Kidney (tissue), 14 donors: Measurements from ENCODE around the gene ERCC2. TPM values are rescaled to one million over a fixed set of nuclear protein-coding genes. Genes with fewer than 3 reads are reported as not detected.
A peak's percentile ranks its signal among the peaks of the same experiment; 100 is the strongest.

ENCODE experiments used
- DNase-seq, 5 donors: peaks; one replicate each; pipeline ENCODE4 v3.0.0-alpha.2; 2013 to 2020
- FAIRE-seq: peaks from 2 replicates; lab custom pipeline; 2012; peaks lifted over from hg19 to GRCh38; lab: Jason Lieb, UNC
- H3K27ac ChIP-seq, 2 donors: one replicate each; pipeline ENCODE4 v1.7.0; 2013; ENCODE audit warnings: low read depth in 2 of 2, low read length in 2 of 2, inconsistent platforms in 1 of 2
- H3K27me3 ChIP-seq: one replicate; pipeline ENCODE4 v1.7.1; 2013; ENCODE audit warnings: low read length, inconsistent platforms; ENCODE audit not compliant: control insufficient read depth, insufficient read depth
- H3K36me3 ChIP-seq, 3 donors: one replicate each; pipeline versions ENCODE4 v1.7.0 to v1.7.1; 2013; ENCODE audit warnings: low read length in 3 of 3, control low read depth in 1 of 3, inconsistent platforms in 1 of 3; ENCODE audit not compliant: insufficient read depth in 3 of 3, control insufficient read depth in 2 of 3
- H3K4me1 ChIP-seq, 3 donors: one replicate each; pipeline versions ENCODE4 v1.7.0 to v1.7.1; 2013; ENCODE audit warnings: low read length in 3 of 3, inconsistent platforms in 1 of 3, low read depth in 1 of 3; ENCODE audit not compliant: control insufficient read depth in 2 of 3, insufficient read depth in 2 of 3
- H3K4me3 ChIP-seq, 3 donors: one replicate each; pipeline versions ENCODE4 v1.7.0 to v1.8.1; 2013; ENCODE audit warnings: low read length in 3 of 3, control low read depth in 1 of 3, inconsistent platforms in 1 of 3
- H3K9ac ChIP-seq, 3 donors: one replicate each; pipeline versions ENCODE4 v1.7.0 to v1.7.1; 2013; ENCODE audit warnings: low read length in 3 of 3, control low read depth in 1 of 3, inconsistent platforms in 1 of 3
- H3K9me3 ChIP-seq, 3 donors: one replicate each; pipeline versions ENCODE4 v1.7.0 to v1.7.1; 2013; ENCODE audit warnings: low read length in 3 of 3, control low read depth in 1 of 3, inconsistent platforms in 1 of 3; ENCODE audit not compliant: control insufficient read depth in 2 of 3, insufficient read depth in 1 of 3
- CTCF ChIP-seq: IDR thresholded peaks from 3 replicates; pipeline ENCODE4 v1.5.1; 2012; ENCODE audit warnings: mild to moderate bottlenecking, moderate library complexity, borderline replicate concordance; ENCODE audit not compliant: insufficient read depth; ENCODE audit errors: extremely low read depth
- intact Hi-C: fragments of 100-400 bp; cut with DNase I; formaldehyde crosslinking; loops from one replicate; pipeline ENCODE4 v1.11.1; 2022
- polyA plus RNA-seq: library from polyadenylated mRNA; stranded (reverse); fragments of 350-450 nt; fragmentation: Illumina TruSeq; extraction: RNeasy Lipid Tissue Mini Kit (QIAGEN cat#74804); gene quantifications from one replicate; pipeline ENCODE4 v1.2.3, GENCODE V29; 2014; ENCODE audit warnings: low read depth, low replicate concordance; ENCODE audit not compliant: insufficient read depth
- total RNA-seq: library from RNA; stranded (reverse); fragmentation: NEBNext Ultra II Directional; extraction: Animal tissue kit (Norgen Biotek cat#: 25700); gene quantifications from one replicate; pipeline ENCODE4 v1.2.1, GENCODE V29; 2021
- donor health status: control.
- donor health status: control.
- donor health status: control.
- donor health status: control.
- donor health status: control.
- donor health status: DM: yes; HTN: yes; CAD: no.
- donor health status: Normal renal cell carcinoma (clear cell type).

ERCC2 gene
- total and polyA plus RNA-seq, 2 donors from 2014 or later: 16.7 to 19.0 TPM

GRCh38 chr19:45364696-45365095 is 5.7 kb downstream of the ERCC2 start:
- no peak overlapping the region for H3K4me3 ChIP-seq
- H3K4me1 ChIP-seq: no peaks in the 10 kb centered on the region
- H3K36me3 ChIP-seq: peaks cover 0 to 7% (median 0%) of the 10 kb centered on the region in 3 donors
- no peak overlapping the region for H3K9ac ChIP-seq
- FAIRE-seq: no peak
- H3K9me3 ChIP-seq: no peaks in the 10 kb centered on the region
- TF ChIP-seq CTCF: no peak
- intact Hi-C loops: no loop called here
- H3K27ac ChIP-seq: no peak overlapping the region
- DNase-seq: no peak
- no peaks in the 10 kb centered on the region for H3K27me3 ChIP-seq

GRCh38 chr19:45363861-45364459 is 6.4 kb downstream of the ERCC2 start:
- FAIRE-seq: no peak
- no peak for TF ChIP-seq CTCF
- no peak for DNase-seq

GRCh38 chr19:45362291-45362690 is 8.1 kb downstream of the ERCC2 start:
- Histone ChIP-seq H3K9me3 (no peaks in the 10 kb centered on the region), H3K27me3 (no peaks in the 10 kb centered on the region), H3K9ac (no peak overlapping the region), H3K27ac (no peak overlapping the region), H3K4me1 (no peaks in the 10 kb centered on the region), H3K36me3 (peaks cover 0 to 7% (median 0%) of the 10 kb centered on the region in 3 donors), H3K4me3 (no peak overlapping the region)
- no peak for TF ChIP-seq CTCF
- intact Hi-C loops: no loop called here
- DNase-seq: peak in 1 of 5 donors; percentile 68
- FAIRE-seq: no peak

More at GRCh38 chr19:45363861-45364459, 6.4 kb downstream of the ERCC2 start:
- Histone ChIP-seq H3K36me3 (peaks cover 0 to 7% (median 0%) of the 10 kb centered on the region in 3 donors), H3K9ac (no peak overlapping the region), H3K4me1 (no peaks in the 10 kb centered on the region), H3K9me3 (no peaks in the 10 kb centered on the region), H3K27me3 (no peaks in the 10 kb centered on the region), H3K4me3 (no peak overlapping the region), H3K27ac (no peak overlapping the region)
- intact Hi-C loops: no loop called here
